WTC11 (cell line): Measurements from ENCODE around the gene UGGT2. TPM values are rescaled to one million over a fixed set of nuclear protein-coding genes. Genes with fewer than 3 reads are reported as not detected.

ENCODE experiments used
- ATAC-seq: fragments of 200-7000 bp; cut with Tn5 transposase; 2 replicates; pipeline ENCODE4 v1.10.0; 2021; ENCODE audit warnings: mild to moderate bottlenecking, moderate library complexity
- CTCF ChIA-PET: fragments of 300-600 bp; sonication (Branson Sonifier 250); formaldehyde crosslinking; loops from one replicate; lab custom pipeline; 2021; ENCODE audit warnings: antibody characterized with exemption; lab: Charles Lee
- POLR2A ChIA-PET: fragments of 350-600 bp; sonication (Branson Sonifier 250); formaldehyde crosslinking; loops from one replicate; lab custom pipeline; 2021; ENCODE audit warnings: antibody characterized with exemption; lab: Charles Lee
- DNase-seq: peaks from one replicate; pipeline ENCODE4 v3.0.0; 2021; ENCODE audit warnings: low spot score
- H3K27ac Mint-ChIP-seq: 2 replicates; pipeline ENCODE4 v1.8.0; 2021; ENCODE audit warnings: mixed read lengths
- H3K27me3 Mint-ChIP-seq: 2 replicates; pipeline ENCODE4 v1.8.0; 2021; ENCODE audit warnings: low read depth, mild to moderate bottlenecking, moderate library complexity, mixed read lengths
- H3K36me3 Mint-ChIP-seq: 2 replicates; pipeline ENCODE4 v1.8.0; 2021; ENCODE audit warnings: mixed read lengths
- H3K4me1 Mint-ChIP-seq: 2 replicates; pipeline ENCODE4 v1.8.0; 2022; ENCODE audit warnings: mixed read lengths
- H3K4me3 Mint-ChIP-seq: 2 replicates; pipeline ENCODE4 v1.8.0; 2021; ENCODE audit warnings: mild to moderate bottlenecking, moderate library complexity, mixed read lengths
- H3K9me3 Mint-ChIP-seq: 2 replicates; pipeline ENCODE4 v1.8.0; 2021; ENCODE audit warnings: mixed read lengths
- ATF1 ChIP-seq: sonication (generic); formaldehyde crosslinking; IDR thresholded peaks from 2 replicates; pipeline ENCODE4 v1.8.1; 2023; ENCODE audit warnings: mild to moderate bottlenecking, moderate library complexity, missing genetic modification reagents
- FOXJ3 ChIP-seq: sonication (generic); formaldehyde crosslinking; IDR thresholded peaks from 2 replicates; pipeline ENCODE4 v1.9.0; 2021; ENCODE audit warnings: missing genetic modification reagents, mild to moderate bottlenecking, borderline replicate concordance
- FOXP1 ChIP-seq: sonication (generic); formaldehyde crosslinking; IDR thresholded peaks from 2 replicates; pipeline ENCODE4 v1.8.0; 2022; ENCODE audit warnings: missing genetic modification reagents, mild to moderate bottlenecking, moderate library complexity, borderline replicate concordance
- NR3C1 ChIP-seq: sonication (generic); formaldehyde crosslinking; conservative IDR thresholded peaks from 2 replicates; pipeline ENCODE4 v1.8.1; 2023; ENCODE audit warnings: low read depth, mild to moderate bottlenecking, missing genetic modification reagents
- RELA ChIP-seq: sonication (generic); formaldehyde crosslinking; IDR thresholded peaks from 2 replicates; pipeline ENCODE4 v1.8.1; 2022; ENCODE audit warnings: missing genetic modification reagents, mild to moderate bottlenecking, borderline replicate concordance
- TCF7 ChIP-seq: sonication (generic); formaldehyde crosslinking; IDR thresholded peaks from 2 replicates; pipeline ENCODE4 v1.8.0; 2022; ENCODE audit warnings: mild to moderate bottlenecking, low read depth, missing genetic modification reagents, moderate library complexity
- TEAD1 ChIP-seq: sonication (generic); formaldehyde crosslinking; IDR thresholded peaks from 2 replicates; pipeline ENCODE4 v1.8.0; 2022; ENCODE audit warnings: mild to moderate bottlenecking, missing genetic modification reagents
- ZNF232 ChIP-seq: sonication (generic); formaldehyde crosslinking; IDR thresholded peaks from 2 replicates; pipeline ENCODE4 v1.8.0; 2022; ENCODE audit warnings: mild to moderate bottlenecking, missing genetic modification reagents
- ZNF317 ChIP-seq: sonication (generic); formaldehyde crosslinking; IDR thresholded peaks from 2 replicates; pipeline ENCODE4 v1.8.1; 2023; ENCODE audit warnings: low read depth, mild to moderate bottlenecking, moderate library complexity, missing genetic modification reagents, borderline replicate concordance
- total RNA-seq: library from RNA; stranded (reverse); gene quantifications from 3 replicates; pipeline ENCODE4 v1.2.3, GENCODE V29; 2021
- TF ChIP-seq, protein P1 (sequence below): sonication (generic); formaldehyde crosslinking; IDR thresholded peaks from 2 replicates; pipeline ENCODE4 v1.8.0; 2022; ENCODE audit warnings: mild to moderate bottlenecking, missing genetic modification reagents
- TF ChIP-seq, protein P2 (sequence below): sonication (generic); formaldehyde crosslinking; IDR thresholded peaks from 2 replicates; pipeline ENCODE4 v1.8.0; 2022; ENCODE audit warnings: mild to moderate bottlenecking, missing genetic modification reagents
- TF ChIP-seq, protein P3 (sequence below): sonication (generic); formaldehyde crosslinking; IDR thresholded peaks from 2 replicates; pipeline ENCODE4 v1.8.1; 2023; ENCODE audit warnings: mild to moderate bottlenecking, missing genetic modification reagents, borderline replicate concordance
- TF ChIP-seq, protein P4 (sequence below): sonication (generic); formaldehyde crosslinking; IDR thresholded peaks from 2 replicates; pipeline ENCODE4 v1.8.0; 2023; ENCODE audit warnings: missing genetic modification reagents
- TF ChIP-seq, protein P5 (sequence below): sonication (generic); formaldehyde crosslinking; conservative IDR thresholded peaks from 2 replicates; pipeline ENCODE4 v1.8.1; 2023; ENCODE audit warnings: mild to moderate bottlenecking, low read depth, missing genetic modification reagents, moderate library complexity
- TF ChIP-seq, protein P6 (sequence below): sonication (generic); formaldehyde crosslinking; IDR thresholded peaks from 2 replicates; pipeline ENCODE4 v1.8.1; 2022; ENCODE audit warnings: missing genetic modification reagents, borderline replicate concordance

Gene UGGT2
- total RNA-seq, 1 experiment from 2014 or later, result 31.1 TPM

DNA sequence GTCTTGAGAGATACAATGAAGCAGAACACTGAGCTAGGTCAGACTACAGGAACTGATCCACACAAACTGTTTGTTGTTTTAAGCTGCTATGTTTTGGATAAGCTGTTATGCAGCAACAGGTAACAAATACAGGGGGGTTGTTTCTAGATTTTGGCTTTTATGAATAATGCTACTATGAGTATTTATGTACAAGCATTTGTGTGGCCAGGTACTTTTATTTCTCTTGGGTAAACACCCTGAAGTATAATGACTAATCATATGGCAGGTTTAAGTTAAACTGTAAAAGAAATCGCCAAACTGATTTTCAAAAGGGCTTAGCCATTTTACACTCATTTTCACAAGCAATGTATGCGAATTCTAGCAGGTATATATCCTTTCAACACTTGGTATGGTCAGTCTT is 210.3 kb downstream of the UGGT2 start:
- no peak for TF ChIP-seq ATF1 (CRISPR knock-in tag)
- TF ChIP-seq, protein P1, sequence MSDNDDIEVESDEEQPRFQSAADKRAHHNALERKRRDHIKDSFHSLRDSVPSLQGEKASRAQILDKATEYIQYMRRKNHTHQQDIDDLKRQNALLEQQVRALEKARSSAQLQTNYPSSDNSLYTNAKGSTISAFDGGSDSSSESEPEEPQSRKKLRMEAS, result no peak
- TF ChIP-seq, protein P2, sequence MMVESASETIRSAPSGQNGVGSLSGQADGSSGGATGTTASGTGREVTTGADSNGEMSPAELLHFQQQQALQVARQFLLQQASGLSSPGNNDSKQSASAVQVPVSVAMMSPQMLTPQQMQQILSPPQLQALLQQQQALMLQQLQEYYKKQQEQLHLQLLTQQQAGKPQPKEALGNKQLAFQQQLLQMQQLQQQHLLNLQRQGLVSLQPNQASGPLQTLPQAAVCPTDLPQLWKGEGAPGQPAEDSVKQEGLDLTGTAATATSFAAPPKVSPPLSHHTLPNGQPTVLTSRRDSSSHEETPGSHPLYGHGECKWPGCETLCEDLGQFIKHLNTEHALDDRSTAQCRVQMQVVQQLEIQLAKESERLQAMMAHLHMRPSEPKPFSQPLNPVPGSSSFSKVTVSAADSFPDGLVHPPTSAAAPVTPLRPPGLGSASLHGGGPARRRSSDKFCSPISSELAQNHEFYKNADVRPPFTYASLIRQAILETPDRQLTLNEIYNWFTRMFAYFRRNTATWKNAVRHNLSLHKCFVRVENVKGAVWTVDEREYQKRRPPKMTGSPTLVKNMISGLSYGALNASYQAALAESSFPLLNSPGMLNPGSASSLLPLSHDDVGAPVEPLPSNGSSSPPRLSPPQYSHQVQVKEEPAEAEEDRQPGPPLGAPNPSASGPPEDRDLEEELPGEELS (CRISPR knock-in tag), result no peak
- TF ChIP-seq, protein P3, sequence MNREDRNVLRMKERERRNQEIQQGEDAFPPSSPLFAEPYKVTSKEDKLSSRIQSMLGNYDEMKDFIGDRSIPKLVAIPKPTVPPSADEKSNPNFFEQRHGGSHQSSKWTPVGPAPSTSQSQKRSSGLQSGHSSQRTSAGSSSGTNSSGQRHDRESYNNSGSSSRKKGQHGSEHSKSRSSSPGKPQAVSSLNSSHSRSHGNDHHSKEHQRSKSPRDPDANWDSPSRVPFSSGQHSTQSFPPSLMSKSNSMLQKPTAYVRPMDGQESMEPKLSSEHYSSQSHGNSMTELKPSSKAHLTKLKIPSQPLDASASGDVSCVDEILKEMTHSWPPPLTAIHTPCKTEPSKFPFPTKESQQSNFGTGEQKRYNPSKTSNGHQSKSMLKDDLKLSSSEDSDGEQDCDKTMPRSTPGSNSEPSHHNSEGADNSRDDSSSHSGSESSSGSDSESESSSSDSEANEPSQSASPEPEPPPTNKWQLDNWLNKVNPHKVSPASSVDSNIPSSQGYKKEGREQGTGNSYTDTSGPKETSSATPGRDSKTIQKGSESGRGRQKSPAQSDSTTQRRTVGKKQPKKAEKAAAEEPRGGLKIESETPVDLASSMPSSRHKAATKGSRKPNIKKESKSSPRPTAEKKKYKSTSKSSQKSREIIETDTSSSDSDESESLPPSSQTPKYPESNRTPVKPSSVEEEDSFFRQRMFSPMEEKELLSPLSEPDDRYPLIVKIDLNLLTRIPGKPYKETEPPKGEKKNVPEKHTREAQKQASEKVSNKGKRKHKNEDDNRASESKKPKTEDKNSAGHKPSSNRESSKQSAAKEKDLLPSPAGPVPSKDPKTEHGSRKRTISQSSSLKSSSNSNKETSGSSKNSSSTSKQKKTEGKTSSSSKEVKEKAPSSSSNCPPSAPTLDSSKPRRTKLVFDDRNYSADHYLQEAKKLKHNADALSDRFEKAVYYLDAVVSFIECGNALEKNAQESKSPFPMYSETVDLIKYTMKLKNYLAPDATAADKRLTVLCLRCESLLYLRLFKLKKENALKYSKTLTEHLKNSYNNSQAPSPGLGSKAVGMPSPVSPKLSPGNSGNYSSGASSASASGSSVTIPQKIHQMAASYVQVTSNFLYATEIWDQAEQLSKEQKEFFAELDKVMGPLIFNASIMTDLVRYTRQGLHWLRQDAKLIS (CRISPR knock-in tag), result no peak
- no peak for TF ChIP-seq TCF7 (CRISPR knock-in tag)
- TF ChIP-seq NR3C1 (CRISPR knock-in tag), result no peak
- TF ChIP-seq RELA, result no peak
- TF ChIP-seq FOXP1, result no peak
- no peak for TF ChIP-seq ZNF232 (CRISPR knock-in tag)
- TF ChIP-seq ZNF317 (CRISPR knock-in tag), result no peak
- TF ChIP-seq TEAD1, result no peak
- TF ChIP-seq, protein P4, sequence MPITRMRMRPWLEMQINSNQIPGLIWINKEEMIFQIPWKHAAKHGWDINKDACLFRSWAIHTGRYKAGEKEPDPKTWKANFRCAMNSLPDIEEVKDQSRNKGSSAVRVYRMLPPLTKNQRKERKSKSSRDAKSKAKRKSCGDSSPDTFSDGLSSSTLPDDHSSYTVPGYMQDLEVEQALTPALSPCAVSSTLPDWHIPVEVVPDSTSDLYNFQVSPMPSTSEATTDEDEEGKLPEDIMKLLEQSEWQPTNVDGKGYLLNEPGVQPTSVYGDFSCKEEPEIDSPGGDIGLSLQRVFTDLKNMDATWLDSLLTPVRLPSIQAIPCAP (CRISPR knock-in tag), result no peak
- ATAC-seq, result no peak
- CTCF ChIA-PET, result interaction anchor here (1.9 kb wide), 1 partner anchor 9 kb away, joined by 8 read pairs; no protein-coding TSS in a partner anchor

DNA sequence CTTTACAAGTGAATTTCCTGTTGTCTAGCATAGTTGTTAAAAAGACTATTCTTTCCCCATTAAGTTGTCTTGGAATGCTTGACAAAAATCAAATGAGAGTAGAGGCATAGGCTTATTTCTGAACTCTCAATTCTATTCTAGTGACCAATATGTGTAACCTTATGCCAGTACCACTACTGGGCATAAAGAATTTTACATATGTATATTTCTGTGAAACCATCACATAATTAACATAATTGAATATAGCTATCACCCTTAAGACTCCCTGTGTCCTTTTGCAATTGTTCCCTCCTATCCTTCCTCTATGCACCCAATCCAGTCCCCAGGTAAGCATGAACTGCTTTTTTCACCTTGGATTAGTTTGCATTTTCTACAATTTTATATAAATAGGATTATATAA is 211.3 kb downstream of the UGGT2 start:
- ChIA-PET POLR2A (no interaction called here), CTCF (no interaction called here)
- no peaks in the 10 kb centered on the region for H3K4me1 Mint-ChIP-seq
- H3K9me3 Mint-ChIP-seq, result peaks cover 62% of the 10 kb centered on the region
- H3K4me3 Mint-ChIP-seq, result no peak overlapping the region
- ATAC-seq (no peak), DNase-seq (no peak)
- TF ChIP-seq, protein P5, sequence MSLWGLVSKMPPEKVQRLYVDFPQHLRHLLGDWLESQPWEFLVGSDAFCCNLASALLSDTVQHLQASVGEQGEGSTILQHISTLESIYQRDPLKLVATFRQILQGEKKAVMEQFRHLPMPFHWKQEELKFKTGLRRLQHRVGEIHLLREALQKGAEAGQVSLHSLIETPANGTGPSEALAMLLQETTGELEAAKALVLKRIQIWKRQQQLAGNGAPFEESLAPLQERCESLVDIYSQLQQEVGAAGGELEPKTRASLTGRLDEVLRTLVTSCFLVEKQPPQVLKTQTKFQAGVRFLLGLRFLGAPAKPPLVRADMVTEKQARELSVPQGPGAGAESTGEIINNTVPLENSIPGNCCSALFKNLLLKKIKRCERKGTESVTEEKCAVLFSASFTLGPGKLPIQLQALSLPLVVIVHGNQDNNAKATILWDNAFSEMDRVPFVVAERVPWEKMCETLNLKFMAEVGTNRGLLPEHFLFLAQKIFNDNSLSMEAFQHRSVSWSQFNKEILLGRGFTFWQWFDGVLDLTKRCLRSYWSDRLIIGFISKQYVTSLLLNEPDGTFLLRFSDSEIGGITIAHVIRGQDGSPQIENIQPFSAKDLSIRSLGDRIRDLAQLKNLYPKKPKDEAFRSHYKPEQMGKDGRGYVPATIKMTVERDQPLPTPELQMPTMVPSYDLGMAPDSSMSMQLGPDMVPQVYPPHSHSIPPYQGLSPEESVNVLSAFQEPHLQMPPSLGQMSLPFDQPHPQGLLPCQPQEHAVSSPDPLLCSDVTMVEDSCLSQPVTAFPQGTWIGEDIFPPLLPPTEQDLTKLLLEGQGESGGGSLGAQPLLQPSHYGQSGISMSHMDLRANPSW (CRISPR knock-in tag), result no peak
- no peak for TF ChIP-seq FOXJ3 (CRISPR knock-in tag)
- TF ChIP-seq, protein P6, sequence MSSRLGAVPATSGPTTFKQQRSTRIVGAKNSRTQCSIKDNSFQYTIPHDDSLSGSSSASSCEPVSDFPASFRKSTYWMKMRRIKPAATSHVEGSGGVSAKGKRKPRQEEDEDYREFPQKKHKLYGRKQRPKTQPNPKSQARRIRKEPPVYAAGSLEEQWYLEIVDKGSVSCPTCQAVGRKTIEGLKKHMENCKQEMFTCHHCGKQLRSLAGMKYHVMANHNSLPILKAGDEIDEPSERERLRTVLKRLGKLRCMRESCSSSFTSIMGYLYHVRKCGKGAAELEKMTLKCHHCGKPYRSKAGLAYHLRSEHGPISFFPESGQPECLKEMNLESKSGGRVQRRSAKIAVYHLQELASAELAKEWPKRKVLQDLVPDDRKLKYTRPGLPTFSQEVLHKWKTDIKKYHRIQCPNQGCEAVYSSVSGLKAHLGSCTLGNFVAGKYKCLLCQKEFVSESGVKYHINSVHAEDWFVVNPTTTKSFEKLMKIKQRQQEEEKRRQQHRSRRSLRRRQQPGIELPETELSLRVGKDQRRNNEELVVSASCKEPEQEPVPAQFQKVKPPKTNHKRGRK (CRISPR knock-in tag), result no peak
- H3K27me3 Mint-ChIP-seq, result 0 out of 2 replicates have a peak, but pooled peaks cover 4% of the 10 kb centered on the region
- no peak overlapping the region for H3K27ac Mint-ChIP-seq
- peaks cover 67% of the 10 kb centered on the region for H3K36me3 Mint-ChIP-seq

More for the DNA sequence above, 210.3 kb downstream of the UGGT2 start:
- POLR2A ChIA-PET, result no interaction called here
- H3K4me3 Mint-ChIP-seq, result no peak overlapping the region
- peaks cover 64% of the 10 kb centered on the region for H3K9me3 Mint-ChIP-seq
- 0 out of 2 replicates have a peak, but pooled peaks cover 4% of the 10 kb centered on the region for H3K27me3 Mint-ChIP-seq
- no peak for DNase-seq
- H3K4me1 Mint-ChIP-seq, result no peaks in the 10 kb centered on the region
- H3K36me3 Mint-ChIP-seq, result peaks cover 68% of the 10 kb centered on the region
- no peak overlapping the region for H3K27ac Mint-ChIP-seq
